Measurements from ENCODE around the gene PEX11G.
A peak's percentile ranks its signal among the peaks of the same experiment; 100 is the strongest.

DNA sequence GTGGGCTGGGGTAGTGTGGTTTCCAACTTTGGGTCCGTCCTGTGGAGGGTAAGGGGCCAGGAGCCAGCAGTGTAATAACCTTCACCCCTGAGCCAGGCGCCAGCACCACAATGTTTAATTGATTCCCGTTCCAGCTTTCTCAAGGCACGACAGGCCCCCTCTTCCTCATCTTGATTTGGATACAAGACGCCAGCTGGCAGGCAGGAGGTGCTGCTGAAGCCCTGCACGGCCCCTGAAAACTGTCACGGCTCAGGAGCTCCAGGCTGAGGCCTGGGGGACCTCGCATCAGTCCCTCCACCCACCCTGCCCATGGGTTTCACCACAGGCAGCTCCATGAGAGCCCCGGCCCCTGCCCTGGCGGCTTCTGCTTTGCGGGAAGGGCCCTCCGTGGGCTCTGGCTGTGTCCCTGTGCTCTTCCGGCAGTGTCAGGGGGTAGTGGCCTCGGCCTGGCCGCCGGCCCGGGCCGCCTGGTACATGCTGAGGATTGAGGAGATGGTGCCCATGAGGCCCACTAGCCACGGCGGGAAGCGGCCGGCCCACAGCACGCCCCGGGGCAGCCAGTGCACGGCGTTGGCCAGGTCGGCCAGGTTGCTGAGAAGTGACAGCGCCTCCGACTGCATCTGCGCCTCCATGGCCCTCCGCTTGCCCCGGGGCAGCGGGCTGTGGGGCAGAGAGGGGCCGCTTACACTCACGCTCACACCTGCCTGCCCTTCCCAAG lies 11.9 kb downstream of the PEX11G start:
- TF ChIP-seq, protein P1, sequence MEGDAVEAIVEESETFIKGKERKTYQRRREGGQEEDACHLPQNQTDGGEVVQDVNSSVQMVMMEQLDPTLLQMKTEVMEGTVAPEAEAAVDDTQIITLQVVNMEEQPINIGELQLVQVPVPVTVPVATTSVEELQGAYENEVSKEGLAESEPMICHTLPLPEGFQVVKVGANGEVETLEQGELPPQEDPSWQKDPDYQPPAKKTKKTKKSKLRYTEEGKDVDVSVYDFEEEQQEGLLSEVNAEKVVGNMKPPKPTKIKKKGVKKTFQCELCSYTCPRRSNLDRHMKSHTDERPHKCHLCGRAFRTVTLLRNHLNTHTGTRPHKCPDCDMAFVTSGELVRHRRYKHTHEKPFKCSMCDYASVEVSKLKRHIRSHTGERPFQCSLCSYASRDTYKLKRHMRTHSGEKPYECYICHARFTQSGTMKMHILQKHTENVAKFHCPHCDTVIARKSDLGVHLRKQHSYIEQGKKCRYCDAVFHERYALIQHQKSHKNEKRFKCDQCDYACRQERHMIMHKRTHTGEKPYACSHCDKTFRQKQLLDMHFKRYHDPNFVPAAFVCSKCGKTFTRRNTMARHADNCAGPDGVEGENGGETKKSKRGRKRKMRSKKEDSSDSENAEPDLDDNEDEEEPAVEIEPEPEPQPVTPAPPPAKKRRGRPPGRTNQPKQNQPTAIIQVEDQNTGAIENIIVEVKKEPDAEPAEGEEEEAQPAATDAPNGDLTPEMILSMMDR (IDR thresholded peaks at IDR 0.05 in 2 of 3, conservative IDR thresholded peaks at IDR 0.05 in 1 of 3; ENCODE audit: insufficient read depth in 2 of 3, low read depth in 1 of 3, low read length in 3 of 3), result 0 out of 6 replicates have a peak, but pooled peaks of 1 of the 3 experiments have one; percentile 7
- TF ChIP-seq PHF20 (IDR thresholded peaks at IDR 0.05; ENCODE audit: partially characterized antibody) (no peak), PML (IDR thresholded peaks at IDR 0.05; ENCODE audit: low read length) (no peak)

Data from K562 (cell line).